HG02798 (cell line): ENCODE data around the gene ADK.

Experiments used
- ATAC-seq: cut with Tn5 transposase; IDR thresholded peaks from one replicate; pipeline ENCODE4 v1.9.1; 2021; ENCODE audit warnings: mild to moderate bottlenecking; ENCODE audit not compliant: unreplicated experiment, poor library complexity

ADK gene

DNA sequence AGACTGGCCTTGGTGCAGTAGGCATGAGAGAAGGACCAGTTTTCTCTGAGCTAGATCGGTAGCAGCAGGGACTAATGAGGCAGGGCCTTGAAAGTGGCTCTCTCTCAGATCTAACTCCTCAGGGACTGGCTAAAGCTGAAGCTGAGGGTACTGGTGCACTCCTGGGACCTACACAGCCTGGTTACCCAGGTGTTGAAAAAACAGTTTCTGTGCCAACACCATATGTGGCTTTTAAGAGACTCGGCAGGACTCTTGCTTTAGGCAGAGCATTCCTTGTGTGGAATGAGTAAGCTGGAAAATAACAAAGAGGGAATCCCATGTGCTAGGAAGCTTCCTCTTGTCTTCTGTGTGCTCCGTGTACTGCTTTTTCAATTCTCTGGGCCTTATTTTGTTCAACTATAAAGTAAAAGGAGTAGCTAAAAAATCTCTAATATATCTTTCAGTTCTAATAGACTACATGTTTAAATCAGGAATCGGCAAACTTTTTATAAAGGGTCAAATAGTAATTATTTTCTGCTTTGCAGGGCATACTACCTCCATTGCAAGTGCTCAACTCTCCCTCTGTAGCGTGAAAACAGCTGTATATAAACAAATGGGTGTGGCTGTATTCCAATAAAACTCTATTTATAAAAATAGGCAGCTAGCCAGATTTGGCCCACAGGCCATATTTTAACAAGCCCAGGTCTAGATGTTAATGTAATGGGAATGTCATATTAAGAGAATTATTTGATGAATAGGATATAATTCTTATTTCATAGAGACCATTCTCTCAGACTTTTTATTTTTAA, 489.3 kb downstream of the ADK start:
- ATAC-seq, result no peak

DNA sequence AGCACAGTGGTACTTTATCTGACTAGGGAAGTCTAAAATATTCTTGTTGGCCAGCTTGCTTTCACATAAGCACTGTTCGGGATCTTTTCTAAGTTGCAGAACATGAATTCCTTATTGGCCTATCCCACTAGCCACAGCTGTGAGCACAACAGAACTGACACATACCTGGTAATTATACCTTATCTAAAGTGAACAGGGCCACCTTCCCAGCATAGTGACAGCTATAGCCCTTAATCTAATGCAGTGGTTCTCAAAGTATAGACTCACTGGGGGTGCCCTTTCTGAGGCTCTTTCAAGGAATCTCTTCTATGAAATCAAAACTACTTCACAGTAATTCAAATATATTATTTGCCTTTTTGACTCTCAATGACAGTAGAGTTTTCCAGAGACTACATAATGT, 490.6 kb downstream of the ADK start:
- no peak for ATAC-seq

DNA sequence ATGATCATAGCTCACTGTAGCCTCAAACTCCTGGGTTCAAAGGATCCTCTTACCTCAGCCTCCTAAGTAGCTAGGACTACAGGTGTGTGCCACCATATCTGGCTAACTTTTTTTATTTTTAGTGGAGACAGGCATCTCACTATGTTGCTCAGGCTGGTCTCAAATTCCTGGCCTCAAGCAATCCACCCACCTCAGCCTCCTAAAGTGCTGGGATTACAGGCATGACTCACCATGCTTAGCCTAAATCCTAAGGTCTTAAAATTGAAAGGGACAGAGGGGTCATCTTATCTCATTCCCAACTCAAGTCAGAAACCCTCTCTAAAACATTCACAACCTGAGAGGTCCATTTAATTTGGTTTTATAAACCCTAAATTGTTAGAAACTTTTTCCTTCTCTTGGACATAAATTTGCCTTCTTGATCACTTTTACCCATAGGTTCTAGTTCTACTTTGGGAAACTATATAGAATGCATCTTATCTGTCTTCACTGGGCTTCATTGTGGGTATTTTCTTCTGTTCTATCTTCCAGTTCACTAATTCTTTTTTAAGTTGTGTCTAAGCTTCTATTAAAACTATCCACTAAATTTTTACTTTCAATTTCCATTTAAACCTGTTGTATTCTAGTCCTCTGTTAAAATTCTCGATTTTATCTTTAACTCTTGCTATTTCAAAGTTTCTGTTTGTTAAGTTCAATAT, 492.0 kb downstream of the ADK start:
- ATAC-seq, result no peak

DNA sequence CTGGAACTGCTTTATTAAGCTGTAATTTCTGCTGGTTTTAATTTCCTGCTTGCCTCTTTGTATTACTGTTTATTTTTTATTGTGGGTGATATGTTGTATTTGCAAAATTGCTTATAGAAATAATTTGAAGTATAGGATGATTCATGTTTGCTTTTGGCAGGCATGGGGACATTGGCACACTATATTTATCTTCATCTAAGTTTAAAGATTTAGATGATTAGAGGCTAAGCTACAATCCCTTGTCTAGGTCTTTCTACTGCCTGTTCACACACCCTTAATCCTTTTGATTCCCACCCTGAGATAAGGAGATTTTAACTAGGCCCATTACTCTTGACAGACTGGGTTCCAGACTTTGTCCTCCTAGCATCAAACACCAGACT, 492.6 kb downstream of the ADK start:
- ATAC-seq, result no peak

DNA sequence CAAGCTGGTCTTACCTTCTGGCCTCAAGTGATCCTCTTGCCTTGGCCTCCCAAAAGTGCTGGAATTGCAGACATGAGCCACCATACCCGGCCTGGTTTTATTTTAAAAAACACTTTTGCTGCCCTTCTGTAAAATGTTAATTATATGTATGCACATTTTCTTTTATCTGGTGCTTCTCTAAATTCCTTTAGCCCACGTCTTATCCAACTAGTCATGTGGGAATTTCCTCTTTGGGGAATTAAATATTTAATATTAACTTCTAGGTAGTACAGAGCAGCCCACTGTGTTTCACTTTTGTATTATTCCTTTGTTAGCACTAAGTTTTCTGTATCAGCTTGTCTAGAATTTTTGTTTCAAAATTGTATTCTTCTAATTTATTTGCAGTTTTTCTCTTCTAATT, 493.7 kb downstream of the ADK start:
- no peak for ATAC-seq

DNA sequence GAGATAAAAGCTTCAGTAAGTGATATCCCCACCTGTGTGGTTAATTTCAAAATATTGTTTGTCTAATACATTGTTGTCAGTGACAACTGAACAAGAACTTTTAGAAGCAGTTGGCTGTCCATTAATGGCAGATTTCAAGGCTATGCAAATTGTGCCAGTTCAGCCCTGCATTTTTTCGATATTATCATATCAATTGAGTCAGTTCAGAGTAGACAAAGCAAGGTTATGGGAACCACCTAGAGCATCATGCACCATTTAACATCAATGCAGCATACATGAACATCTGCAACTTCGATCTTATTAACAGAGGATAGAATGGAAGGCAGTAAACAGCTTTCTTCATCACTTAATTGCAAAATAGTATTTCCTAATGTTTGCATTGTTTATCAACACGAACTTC, 494.7 kb downstream of the ADK start:
- no peak for ATAC-seq

DNA sequence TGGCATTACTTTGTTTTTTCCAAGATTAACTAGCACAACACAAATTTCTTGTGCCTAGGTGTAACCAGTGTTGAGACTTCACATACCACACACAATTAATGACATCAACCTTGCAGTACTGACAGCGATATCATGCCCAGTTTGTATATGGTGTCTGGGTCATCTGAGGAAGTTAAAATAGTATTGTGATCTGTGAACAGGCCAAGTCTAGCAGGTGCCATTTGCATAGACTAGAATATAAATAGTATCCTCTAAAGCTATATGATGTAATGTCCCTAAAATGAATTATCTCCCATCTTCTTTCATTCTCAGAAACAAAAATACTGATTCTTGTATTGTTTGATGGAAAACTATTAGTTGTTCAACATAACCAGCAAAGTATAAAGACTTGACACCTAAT, 499.6 kb downstream of the ADK start:
- no peak for ATAC-seq

DNA sequence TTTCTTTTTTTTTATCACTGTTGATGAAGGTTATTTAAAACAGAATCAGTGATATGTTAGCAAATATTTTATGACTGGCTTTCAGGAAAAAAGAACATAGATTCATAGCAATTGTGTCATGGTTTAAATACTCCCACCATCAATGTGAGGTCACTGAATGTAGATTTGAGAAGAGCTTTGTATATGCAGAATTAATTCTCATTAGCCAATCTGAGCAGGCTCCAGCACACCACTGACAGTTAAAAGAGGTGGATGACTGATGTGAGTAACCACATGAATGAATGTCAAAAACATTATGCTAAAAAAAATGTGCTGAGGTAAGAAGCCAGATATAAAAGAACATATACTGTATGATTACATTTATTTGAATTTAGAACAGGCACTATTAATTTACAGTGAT, 500.5 kb downstream of the ADK start:
- no peak for ATAC-seq

DNA sequence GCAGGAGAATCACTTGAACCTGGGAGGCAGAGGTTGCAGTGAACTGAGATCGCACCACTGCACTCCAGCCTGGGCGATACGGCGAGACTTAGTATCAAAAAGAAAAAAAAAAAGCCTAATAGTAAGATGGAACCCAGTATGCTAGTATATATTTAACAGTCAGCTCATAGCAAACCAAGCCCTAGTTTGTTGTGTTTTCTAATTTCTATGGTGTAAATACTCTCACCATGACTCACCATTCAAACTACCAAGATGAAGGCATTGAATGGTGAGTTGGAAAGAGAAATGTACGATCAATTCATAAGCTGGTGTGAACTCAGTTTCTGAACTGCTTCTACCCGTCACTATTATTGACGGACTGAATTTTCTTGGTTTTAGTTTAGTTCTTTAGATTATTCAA, 501.6 kb downstream of the ADK start:
- ATAC-seq, result no peak

DNA sequence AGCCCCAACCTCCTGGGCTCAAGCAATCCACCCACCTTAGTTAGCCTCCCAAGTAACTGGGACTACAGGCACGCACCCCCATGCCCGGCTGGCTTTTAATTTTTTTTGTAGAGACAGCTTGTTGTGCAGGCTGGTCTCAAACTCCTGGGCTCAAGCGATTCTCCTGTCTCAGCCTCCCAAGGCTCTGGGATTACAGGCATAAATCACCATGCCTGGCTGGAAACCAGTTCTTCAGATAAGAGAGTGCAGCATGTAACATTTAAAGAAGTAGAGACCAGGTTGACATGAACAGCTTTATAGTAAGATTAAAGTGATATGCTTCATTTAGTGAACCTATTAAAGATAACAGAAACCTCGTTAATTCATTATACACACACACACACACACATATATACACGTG, 507.5 kb downstream of the ADK start:
- no peak for ATAC-seq

DNA sequence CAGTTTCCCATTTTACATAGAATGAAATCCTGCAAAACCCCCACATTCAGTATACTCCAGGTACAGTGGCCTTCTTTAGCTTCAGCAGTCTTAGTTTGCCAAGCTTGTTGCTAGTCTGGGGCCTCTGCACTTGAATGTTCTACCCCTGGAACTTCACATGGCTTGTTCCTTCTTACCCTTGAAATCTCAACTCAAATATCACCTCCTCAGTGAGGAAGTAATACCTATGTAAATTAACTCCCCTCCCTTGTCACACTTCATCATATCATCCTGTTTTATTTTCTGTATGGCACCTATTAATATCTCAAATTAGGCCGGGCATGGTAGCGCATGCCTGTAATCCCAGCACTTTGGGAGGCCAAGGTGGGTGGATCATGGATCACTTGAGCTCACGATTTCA, 511.6 kb downstream of the ADK start:
- no peak for ATAC-seq

DNA sequence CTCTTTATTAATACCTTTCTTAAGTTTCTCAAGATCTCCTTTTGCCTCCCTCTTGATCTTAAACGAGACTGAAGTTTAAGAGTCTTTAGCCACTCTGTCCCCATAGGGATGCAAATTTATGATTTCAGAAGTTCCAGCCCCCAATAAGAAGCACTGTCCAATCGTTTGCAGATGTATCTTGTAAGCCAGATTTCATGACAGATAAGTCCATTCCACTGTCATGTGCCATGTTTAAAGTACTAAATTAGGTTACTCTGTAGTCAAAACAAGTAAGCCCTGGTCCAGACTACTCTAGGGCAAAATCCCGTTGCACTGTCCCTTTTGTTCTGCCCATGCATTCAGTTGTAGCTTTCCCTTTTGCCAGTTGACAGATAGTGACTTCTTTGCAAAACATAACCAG, 518.2 kb downstream of the ADK start:
- no peak for ATAC-seq

DNA sequence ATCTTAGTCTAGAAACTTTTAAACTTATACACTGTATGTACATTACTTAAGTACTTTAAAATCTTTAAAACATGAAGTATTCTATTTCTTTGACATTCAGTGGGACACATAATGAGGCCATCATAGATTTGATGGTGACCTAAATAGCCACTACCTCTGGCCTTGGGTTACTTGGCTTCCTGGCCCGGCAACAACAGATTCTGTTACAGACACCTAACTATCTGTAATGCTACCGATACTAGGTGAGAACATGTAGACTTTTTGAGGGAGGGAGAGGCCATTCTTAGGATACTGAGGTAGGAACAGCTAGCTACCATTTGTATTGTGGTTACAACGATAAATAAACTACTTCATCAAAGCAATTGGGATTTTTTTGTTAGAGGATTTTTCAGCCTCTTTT, 520.7 kb downstream of the ADK start:
- ATAC-seq, result no peak

DNA sequence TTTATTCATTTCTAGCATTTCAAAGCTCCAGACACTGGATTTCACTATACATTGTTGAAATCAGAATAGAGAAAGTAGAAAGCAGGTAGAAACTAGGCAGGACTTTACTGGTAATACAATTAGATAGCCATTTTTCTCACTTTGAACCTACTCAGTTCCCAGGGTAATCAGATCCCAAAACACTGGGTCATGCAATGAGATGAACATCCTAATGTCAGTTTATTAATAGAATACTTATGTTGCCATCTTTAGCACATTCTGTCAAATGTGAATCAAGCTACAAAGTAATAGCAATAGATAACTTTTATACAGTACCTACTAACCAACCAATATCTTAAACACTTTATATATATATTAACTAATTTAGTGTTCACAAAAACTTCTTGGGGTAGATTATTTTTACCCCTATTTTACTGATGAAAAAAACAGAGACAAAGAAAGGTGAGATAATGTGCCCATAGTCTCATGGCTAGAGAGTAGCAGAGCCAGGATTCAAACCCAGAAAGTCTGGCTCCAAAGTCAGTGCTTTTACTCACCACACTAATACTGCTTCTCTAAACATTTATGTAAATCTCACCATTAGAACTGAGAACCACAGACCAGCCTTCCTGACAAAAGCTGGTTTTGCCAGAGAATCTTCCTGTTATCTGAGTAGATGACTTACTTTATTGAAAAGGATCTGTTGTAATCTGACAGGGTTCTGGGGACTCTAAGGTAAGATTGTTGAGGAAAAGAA, 521.6 kb downstream of the ADK start:
- no peak for ATAC-seq

DNA sequence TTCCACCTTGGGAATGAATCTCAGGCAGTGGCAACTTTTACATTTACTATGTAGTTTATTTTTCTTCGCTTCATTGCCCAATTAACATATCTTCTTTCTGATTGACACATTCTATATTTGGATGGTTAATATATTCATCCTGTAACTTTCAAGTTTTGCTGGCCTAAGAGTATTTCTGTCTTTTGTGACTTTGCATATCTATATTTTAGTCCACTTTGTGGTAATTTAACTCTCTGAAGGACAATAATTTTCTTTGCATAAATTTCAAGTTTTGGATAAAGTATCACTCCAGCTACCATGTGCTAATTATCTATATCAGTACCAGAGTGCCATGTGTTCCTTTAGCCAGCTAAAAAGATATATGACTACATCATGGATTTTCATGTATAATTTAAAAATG, 523.9 kb downstream of the ADK start:
- no peak for ATAC-seq

DNA sequence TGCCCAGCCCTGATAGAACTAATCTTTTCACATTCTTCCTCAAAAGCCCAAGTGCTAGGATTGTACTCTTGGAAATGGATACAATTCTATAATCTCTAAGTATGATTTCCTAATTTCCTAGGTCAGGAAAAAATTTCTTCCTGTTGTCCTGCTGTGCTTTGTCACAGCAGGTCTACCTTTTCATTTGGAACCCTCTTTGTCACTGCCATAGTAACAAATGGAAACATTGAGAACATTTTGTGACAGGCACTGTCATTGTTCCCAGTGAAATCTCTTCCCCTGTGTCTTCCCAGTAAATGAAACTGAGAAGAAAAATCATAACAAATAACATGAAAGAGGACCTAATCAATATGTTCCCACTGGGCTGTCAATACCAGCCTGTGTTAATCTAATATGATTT, 524.5 kb downstream of the ADK start:
- no peak for ATAC-seq

DNA sequence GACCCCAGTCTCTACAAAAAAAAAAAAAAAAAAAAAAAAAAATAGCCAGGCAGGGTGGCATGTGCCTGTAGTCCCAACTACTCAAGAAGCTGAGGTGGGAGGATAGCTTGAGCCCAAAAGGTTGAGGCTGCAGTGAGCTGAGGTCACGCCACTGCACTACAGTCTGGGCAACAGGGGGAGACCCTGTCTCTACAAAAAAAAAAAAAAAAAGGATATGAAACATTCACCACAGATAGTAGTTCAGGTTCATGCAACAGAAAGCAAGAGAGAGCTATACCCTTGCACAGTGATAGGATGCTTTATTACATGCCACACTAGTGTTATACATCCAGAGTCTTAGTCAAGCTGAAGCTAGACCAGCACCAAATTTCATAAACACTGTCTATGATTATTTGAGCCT, 526.9 kb downstream of the ADK start:
- ATAC-seq, result peak; percentile 73

DNA sequence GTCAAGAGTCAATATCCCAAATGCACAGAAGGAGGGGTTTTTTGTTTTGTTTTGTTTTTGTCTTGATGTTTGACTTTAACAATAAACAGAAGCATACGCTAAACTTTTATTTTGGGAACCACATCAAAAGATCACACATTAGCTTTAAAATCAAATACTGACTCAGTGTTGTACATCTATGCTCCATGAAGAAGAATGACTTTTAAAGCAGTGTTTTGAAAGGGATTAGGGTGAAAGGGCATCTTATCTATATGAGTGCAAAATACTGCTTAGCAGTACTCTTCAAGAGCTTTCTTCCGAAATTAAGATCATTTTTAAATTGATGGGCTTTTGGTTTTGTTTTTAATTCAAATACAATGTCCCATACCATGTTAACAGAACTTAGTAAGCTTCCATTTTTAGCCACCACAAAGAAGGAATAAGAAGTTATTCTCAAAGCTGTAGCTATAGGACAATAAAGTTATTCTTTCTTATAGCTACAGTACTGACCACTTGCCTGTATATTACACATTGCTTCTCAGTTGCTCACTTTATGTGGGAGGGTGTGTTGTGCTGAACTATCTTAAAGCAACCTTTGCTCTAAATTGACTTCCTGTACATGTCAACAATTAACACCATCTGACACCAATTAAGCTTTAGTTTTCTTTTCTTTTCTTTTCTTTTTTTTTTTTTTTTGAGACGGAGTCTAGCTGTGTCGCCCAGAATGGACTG, 531.1 kb downstream of the ADK start:
- ATAC-seq, result no peak

DNA sequence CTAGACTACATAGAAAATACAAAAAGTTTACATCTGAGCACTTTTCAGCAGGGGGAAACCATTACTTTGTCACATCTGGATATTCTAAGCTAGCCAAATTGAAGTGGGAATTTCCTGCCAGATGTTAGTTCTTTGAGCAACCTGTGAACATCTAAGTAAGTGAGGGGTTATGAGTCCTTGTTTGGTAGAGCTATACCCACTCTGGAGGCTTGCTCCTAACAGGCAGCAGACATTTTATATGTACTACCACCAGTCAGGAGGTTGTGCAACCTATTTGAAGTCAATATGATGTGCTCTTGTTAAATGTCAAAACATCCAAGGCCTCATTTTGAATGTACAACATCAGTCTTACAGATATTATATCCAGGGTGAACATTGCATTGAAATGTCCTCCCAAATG, 532.0 kb downstream of the ADK start:
- no peak for ATAC-seq

DNA sequence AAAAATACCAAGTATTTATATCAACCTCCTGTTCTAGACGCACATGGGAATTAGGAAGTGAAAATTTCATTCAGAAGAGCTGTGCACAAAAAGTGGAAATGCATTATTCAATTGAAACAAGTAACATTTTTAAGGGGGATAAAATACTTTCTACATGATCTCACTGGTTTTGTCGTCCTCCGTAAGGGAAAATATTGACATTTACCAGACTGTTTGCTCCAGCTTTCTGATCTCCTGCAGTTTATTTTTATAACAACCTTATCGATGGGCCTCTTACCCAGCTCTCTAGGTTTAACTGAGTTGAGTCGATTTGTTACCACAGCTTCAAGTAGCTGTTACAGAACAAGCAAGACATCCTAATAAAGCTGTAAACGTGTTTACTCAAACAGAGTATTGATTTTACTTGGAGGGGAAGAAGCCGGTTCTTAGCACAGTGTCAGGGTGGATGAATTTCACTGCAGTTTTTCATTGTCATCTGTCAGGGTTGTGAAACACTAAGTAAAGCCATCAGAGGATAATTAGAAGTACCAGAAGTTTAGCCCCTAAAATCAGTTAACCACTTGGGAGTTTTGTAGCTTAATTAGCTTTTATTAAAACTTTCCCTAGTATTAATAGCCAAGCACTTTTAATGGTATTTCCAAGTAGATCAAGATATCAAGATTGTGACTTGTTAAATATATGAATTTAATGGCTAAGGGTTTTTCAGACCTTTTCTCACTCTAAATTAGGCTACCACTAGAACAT, 532.8 kb downstream of the ADK start:
- ATAC-seq, result no peak
